K562 (cell line): Measurements from ENCODE around the gene DOP1B. TPM values are rescaled to one million over a fixed set of nuclear protein-coding genes. Genes with fewer than 3 reads are reported as not detected.
A peak's percentile ranks its signal among the peaks of the same experiment; 100 is the strongest.

Experiments
- CCAR2 ChIP-seq: fragments of 200-400 bp; formaldehyde crosslinking; IDR thresholded peaks from 2 replicates; pipeline ENCODE4 v1.6.1; 2017; ENCODE audit warnings: mild to moderate bottlenecking, low read depth, low read length
- ETV1 ChIP-seq: fragments of 450-650 bp; conservative IDR thresholded peaks from 2 replicates; pipeline ENCODE4 v1.6.1; 2016; ENCODE audit warnings: missing genetic modification characterization, control low read depth, low read depth, missing compliant biosample characterization
- ETV5 ChIP-seq: sonication (generic); formaldehyde crosslinking; IDR thresholded peaks from 2 replicates; pipeline ENCODE4 v1.4.0; 2020; ENCODE audit warnings: low read depth, mild to moderate bottlenecking, missing genetic modification reagents
- EWSR1 ChIP-seq: fragments of 450-650 bp; IDR thresholded peaks from 2 replicates; pipeline ENCODE4 v1.6.1; 2018; ENCODE audit warnings: borderline replicate concordance, mild to moderate bottlenecking, low read depth, moderate library complexity; ENCODE audit not compliant: partially characterized antibody
- FOXA1 ChIP-seq: fragments of 450-650 bp; IDR thresholded peaks from 2 replicates; pipeline ENCODE4 v1.6.1; 2016; ENCODE audit warnings: mild to moderate bottlenecking, borderline replicate concordance
- GABPA ChIP-seq: fragments of 200-800 bp; sonication (Bioruptor generic); conservative IDR thresholded peaks from 2 replicates; pipeline ENCODE4 v1.6.1; 2016; ENCODE audit warnings: low read depth, missing genetic modification characterization, missing compliant biosample characterization
- MYBL2 ChIP-seq, 2 experiments: fragments of 450-650 bp in 1 of 2; sonication (generic) in 1 of 2; formaldehyde crosslinking in 1 of 2; IDR thresholded peaks; 2 replicates each; pipeline versions ENCODE4 v1.6.1 to v1.8.1; 2017 to 2022; ENCODE audit warnings: borderline replicate concordance in 1 of 2, inconsistent platforms in 1 of 2, low read depth in 1 of 2, mild to moderate bottlenecking in 1 of 2, missing genetic modification reagents in 1 of 2, moderate library complexity in 1 of 2
- NELFE ChIP-seq: IDR thresholded peaks from 2 replicates; pipeline ENCODE4 v1.6.1; 2011; ENCODE audit warnings: mild to moderate bottlenecking; ENCODE audit not compliant: insufficient read depth, insufficient read length
- PHB2 ChIP-seq: fragments of 450-650 bp; IDR thresholded peaks from 2 replicates; pipeline ENCODE4 v1.6.1; 2017; ENCODE audit warnings: low read depth
- PHF8 ChIP-seq: fragments of 200-600 bp; sonication (generic); IDR thresholded peaks from 2 replicates; pipeline ENCODE4 v1.6.1; 2012; ENCODE audit warnings: mixed run types, mild to moderate bottlenecking, inconsistent platforms, low read length, moderate library complexity, borderline replicate concordance
- RB1 ChIP-seq: fragments of 450-650 bp; IDR thresholded peaks from 2 replicates; pipeline ENCODE4 v1.6.1; 2017; ENCODE audit warnings: low read depth, mild to moderate bottlenecking
- RFX5 ChIP-seq: IDR thresholded peaks from 2 replicates; pipeline ENCODE4 v1.6.1; 2011; ENCODE audit warnings: low read depth, mild to moderate bottlenecking, improper control_type of control experiment, low read length
- SMARCA4 ChIP-seq: fragments of 450-650 bp; IDR thresholded peaks from 2 replicates; pipeline ENCODE4 v1.6.1; 2016
- TSC22D4 ChIP-seq: fragments of 450-650 bp; IDR thresholded peaks from 2 replicates; pipeline ENCODE4 v1.6.1; 2016; ENCODE audit warnings: missing genetic modification characterization, missing biosample characterization, control low read depth
- ZBED1 ChIP-seq: IDR thresholded peaks from 2 replicates; pipeline ENCODE4 v1.6.1; 2014
- ZNF436 ChIP-seq: fragments of 250-450, 450-650 bp; sonication (Bioruptor Pico); formaldehyde crosslinking; IDR thresholded peaks from 2 replicates; pipeline ENCODE4 v1.7.0; 2020; ENCODE audit warnings: mild to moderate bottlenecking
- ZNF586 ChIP-seq: fragments of 450-650 bp; formaldehyde crosslinking; conservative IDR thresholded peaks from 2 replicates; pipeline ENCODE4 v1.4.0; 2020; ENCODE audit warnings: mild to moderate bottlenecking, moderate library complexity
- ZNF764 ChIP-seq: fragments of 250-450 bp; sonication (Bioruptor Pico); IDR thresholded peaks from 2 replicates; pipeline ENCODE4 v1.4.0; 2020; ENCODE audit warnings: low read depth, mild to moderate bottlenecking, moderate library complexity
- polyA plus RNA-seq, 8 experiments: library from polyadenylated mRNA; depleted of rRNA in 4 of 8; stranded (reverse) in 5 of 8; unstranded in 3 of 8; fragments of >200 nt; fragmentation: Nextera tagmentation in 2 of 8; fragmentation: Illumina TruSeq in 1 of 8; extraction: Ambion mirVana in 2 of 8; extraction: Trizol in 1 of 8; gene quantifications; 2 replicates each; pipeline versions ENCODE4 v1.2.1 to v1.2.3, GENCODE V29; 2011 to 2014; ENCODE audit warnings: inconsistent platforms in 1 of 8, missing spikeins in 1 of 8
- total RNA-seq, 7 experiments: library from RNA; depleted of rRNA in 6 of 7; stranded (reverse); fragments of >200 nt in 6 of 7; fragmentation: Illumina TruSeq in 2 of 7; extraction: Trizol in 2 of 7; gene quantifications; 2 replicates each; pipeline versions ENCODE4 v1.2.1 to v1.2.3, GENCODE V29; 2011 to 2021; ENCODE audit warnings: low replicate concordance in 1 of 7
- TF ChIP-seq, protein P1 (sequence below): sonication (generic); formaldehyde crosslinking; IDR thresholded peaks from 2 replicates; pipeline ENCODE4 v1.8.0; 2022; ENCODE audit warnings: missing genetic modification reagents, mild to moderate bottlenecking, borderline replicate concordance
- TF ChIP-seq, protein P2 (sequence below): fragments of 450-650 bp; IDR thresholded peaks from 2 replicates; pipeline ENCODE4 v1.6.1; 2018; ENCODE audit warnings: mild to moderate bottlenecking, low read depth; ENCODE audit not compliant: partially characterized antibody
- TF ChIP-seq, protein P3 (sequence below): fragments of 450-650 bp; formaldehyde crosslinking; IDR thresholded peaks from 2 replicates; pipeline ENCODE4 v1.4.0; 2020; ENCODE audit warnings: mild to moderate bottlenecking, moderate library complexity
- TF ChIP-seq, protein P4 (sequence below): fragments of 250-450 bp; sonication (Bioruptor Pico); IDR thresholded peaks from 2 replicates; pipeline ENCODE4 v1.9.0; 2021; ENCODE audit warnings: mild to moderate bottlenecking, inconsistent platforms

Gene DOP1B
- total and polyA plus RNA-seq, 9 of the 15 experiments (the other 6 are each of a cell fraction or from before 2014, with no cell fraction given) = 0.04 to 2.2 (median 0.68) TPM

DNA sequence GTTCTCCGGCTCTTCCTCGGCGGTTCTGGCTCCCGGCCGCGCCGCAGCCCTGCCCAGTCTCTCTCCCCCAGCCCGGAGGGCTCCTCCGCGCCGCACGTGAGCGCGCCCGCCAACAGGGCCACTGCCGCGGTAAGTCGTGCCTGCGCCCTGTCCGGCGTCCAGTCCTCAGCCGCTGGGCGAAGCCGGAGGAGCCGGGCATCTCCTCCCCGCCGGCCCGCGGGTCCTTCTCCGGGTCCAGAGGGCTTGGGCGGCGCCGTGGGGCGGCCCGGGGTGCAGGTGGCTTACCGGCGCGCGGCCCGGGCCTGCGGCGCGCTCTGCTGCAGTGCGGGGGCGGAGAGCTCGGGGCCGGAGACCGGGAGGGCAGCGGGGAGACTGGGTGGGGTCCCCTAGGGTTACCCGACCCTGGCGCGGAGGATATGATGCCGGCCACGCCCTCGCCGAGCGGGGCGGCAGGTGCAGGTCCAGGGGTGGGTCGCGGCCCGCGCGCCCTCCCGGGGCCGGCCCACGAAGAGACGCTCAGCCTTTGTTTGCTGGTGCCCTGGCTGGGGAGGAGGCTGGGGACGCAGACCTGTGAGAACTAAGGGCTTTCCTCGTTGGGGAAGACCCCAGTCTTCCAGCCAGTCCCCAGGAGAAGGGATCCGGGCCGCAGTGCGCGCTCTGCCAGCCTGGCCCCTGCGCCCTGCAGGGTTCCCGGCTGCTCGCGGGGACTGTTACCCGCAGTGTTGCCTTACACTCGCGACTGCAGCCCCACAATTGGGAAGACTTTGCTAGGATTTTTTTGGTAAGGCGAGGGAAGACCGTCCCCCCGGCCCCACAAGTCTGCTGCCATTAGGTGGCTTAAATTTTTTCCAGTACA lies at the start of gene DOP1B (continued):
- TF ChIP-seq ZNF764 (CRISPR knock-in tag) (no peak), SMARCA4 (no peak), ZBED1 (0 out of 2 replicates have a peak, but pooled peaks have one; percentile 33), FOXA1 (no peak), PHF8 (peak; percentile 56; the same call in 1 of the 2 replicates), RB1 (peak; percentile 61; the same call in 1 of the 2 replicates), EWSR1 (no peak), ZNF436 (no peak), CCAR2 (no peak), TSC22D4 (tag) (no peak), ETV1 (tag) (no peak), ETV5 (CRISPR knock-in tag) (peak; percentile 37; the same call in 1 of the 2 replicates), GABPA (tag) (0 out of 2 replicates have a peak, but pooled peaks have one; percentile 10), RFX5 (no peak), PHB2 (no peak), NELFE (no peak), ZNF586 (CRISPR knock-in tag) (no peak), MYBL2 (IDR thresholded peaks at IDR 0.05; ENCODE audit: low read depth) (no peak), MYBL2 (CRISPR knock-in tag; IDR thresholded peaks at IDR 0.05; ENCODE audit: borderline replicate concordance) (no peak)
- TF ChIP-seq, protein P1, sequence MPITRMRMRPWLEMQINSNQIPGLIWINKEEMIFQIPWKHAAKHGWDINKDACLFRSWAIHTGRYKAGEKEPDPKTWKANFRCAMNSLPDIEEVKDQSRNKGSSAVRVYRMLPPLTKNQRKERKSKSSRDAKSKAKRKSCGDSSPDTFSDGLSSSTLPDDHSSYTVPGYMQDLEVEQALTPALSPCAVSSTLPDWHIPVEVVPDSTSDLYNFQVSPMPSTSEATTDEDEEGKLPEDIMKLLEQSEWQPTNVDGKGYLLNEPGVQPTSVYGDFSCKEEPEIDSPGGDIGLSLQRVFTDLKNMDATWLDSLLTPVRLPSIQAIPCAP (CRISPR knock-in tag) = no peak
- TF ChIP-seq, protein P2, sequence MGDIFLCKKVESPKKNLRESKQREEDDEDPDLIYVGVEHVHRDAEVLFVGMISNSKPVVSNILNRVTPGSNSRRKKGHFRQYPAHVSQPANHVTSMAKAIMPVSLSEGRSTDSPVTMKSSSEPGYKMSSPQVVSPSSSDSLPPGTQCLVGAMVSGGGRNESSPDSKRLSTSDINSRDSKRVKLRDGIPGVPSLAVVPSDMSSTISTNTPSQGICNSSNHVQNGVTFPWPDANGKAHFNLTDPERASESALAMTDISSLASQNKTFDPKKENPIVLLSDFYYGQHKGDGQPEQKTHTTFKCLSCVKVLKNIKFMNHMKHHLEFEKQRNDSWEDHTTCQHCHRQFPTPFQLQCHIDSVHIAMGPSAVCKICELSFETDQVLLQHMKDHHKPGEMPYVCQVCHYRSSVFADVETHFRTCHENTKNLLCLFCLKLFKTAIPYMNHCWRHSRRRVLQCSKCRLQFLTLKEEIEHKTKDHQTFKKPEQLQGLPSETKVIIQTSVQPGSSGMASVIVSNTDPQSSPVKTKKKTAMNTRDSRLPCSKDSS = no peak
- TF ChIP-seq, protein P3, sequence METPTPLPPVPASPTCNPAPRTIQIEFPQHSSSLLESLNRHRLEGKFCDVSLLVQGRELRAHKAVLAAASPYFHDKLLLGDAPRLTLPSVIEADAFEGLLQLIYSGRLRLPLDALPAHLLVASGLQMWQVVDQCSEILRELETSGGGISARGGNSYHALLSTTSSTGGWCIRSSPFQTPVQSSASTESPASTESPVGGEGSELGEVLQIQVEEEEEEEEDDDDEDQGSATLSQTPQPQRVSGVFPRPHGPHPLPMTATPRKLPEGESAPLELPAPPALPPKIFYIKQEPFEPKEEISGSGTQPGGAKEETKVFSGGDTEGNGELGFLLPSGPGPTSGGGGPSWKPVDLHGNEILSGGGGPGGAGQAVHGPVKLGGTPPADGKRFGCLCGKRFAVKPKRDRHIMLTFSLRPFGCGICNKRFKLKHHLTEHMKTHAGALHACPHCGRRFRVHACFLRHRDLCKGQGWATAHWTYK (CRISPR knock-in tag) = 0 out of 2 replicates have a peak, but pooled peaks have one; percentile 41
- TF ChIP-seq, protein P4, sequence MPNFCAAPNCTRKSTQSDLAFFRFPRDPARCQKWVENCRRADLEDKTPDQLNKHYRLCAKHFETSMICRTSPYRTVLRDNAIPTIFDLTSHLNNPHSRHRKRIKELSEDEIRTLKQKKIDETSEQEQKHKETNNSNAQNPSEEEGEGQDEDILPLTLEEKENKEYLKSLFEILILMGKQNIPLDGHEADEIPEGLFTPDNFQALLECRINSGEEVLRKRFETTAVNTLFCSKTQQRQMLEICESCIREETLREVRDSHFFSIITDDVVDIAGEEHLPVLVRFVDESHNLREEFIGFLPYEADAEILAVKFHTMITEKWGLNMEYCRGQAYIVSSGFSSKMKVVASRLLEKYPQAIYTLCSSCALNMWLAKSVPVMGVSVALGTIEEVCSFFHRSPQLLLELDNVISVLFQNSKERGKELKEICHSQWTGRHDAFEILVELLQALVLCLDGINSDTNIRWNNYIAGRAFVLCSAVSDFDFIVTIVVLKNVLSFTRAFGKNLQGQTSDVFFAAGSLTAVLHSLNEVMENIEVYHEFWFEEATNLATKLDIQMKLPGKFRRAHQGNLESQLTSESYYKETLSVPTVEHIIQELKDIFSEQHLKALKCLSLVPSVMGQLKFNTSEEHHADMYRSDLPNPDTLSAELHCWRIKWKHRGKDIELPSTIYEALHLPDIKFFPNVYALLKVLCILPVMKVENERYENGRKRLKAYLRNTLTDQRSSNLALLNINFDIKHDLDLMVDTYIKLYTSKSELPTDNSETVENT (CRISPR knock-in tag) = peak; percentile 46; the same call in 1 of the 2 replicates
